T-helper 1 cell treated with Interleukin-12 subunit alpha and Interleukin-12 subunit beta and Interleukin-4 antibody, amounts not matched to agents 30 ng/mL and 1 ng/mL, for 36 hours (primary cell): ENCODE results near the gene STK32B. TPM values are rescaled to one million over a fixed set of nuclear protein-coding genes. Genes with fewer than 3 reads are reported as not detected.
"Not testable (repeated sequence)": the region's sequence is repeated elsewhere in the genome, so short reads cannot be mapped to it uniquely, and the experiment has no call there.

Experiments
- intact Hi-C: fragments of 100-400 bp; cut with micrococcal nuclease; formaldehyde crosslinking; loops from one replicate; pipeline ENCODE4 v1.15.1; 2024
- total RNA-seq: library from RNA; stranded (reverse); gene quantifications from 2 replicates; pipeline ENCODE4 v1.2.3, GENCODE V29; 2022

Gene STK32B
- total RNA-seq, 1 donor from 2014 or later, result not detected

- intact Hi-C loops, result no loop called here
These were observed 152.2 kb downstream of the STK32B start for GRCh38 chr4:5203309-5203992.

DNA sequence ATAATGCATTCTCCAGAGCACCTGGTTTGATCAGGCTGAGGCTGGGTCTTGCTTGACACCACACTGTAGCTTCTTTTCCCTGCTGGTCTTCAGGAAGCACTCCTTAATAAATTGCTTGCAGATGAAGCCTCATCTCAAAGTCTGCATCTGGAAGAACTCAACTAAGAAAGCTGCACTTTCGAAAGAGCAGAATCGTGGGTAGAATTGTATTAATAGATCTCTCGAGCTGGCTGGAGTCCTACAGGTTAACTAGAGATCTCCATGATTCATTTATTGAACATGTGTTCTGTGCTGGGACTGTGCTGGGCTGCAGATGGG, 152.7 kb downstream of the STK32B start:
- intact Hi-C loops, result no loop called here

DNA sequence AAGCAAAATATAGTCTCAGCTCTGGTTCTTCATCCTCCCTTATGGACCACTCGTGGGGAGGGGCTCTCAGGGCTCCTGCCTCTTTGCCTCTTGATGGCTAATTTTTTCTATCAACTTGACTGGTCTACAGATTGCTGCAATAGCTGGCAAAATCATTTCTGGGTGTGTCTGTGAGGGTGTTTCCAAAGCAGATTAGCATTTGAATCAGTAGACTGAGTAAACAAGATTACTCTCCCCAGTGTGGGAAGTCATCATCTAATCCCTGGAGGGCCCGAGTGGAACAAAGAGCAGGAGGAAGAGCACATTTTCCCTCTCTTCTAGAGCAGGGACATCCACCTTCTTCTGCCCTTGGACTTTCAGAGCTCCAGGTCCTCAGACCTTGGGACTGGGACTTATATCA, 153.5 kb downstream of the STK32B start:
- intact Hi-C loops, result no loop called here

- intact Hi-C loops, result no loop called here
These were observed 154.9 kb downstream of the STK32B start for GRCh38 chr4:5206016-5206790.

GRCh38 chr4:5209862-5210261, 158.6 kb downstream of the STK32B start:
- intact Hi-C loops, result no loop called here

DNA sequence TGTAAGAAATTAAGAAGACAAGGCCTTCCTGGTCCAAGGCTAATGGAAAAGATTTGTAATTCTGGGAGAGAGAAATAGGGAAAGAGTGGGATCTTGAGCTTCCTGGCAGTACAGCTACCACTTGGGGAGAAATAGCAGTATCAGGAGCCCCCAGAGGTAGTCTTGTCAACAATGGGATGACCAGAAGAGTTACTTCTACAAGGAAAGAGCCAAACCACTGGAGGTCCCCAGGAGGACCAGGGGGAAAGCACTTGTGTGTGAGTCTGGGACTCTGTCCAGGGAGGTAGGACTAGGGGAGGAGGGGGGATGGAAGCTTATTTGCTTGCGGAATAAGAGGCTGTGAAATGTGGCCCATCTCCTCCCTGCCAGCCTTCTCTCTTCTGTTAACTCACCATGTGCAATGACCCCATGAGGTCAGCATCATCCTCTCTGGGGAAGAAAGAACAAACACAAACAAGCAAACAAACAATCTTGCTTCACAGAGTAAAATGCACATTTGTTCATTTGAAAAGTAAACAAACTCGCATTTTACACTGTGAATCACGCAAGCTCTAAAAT, 160.1 kb downstream of the STK32B start:
- intact Hi-C loops, result no loop called here

DNA sequence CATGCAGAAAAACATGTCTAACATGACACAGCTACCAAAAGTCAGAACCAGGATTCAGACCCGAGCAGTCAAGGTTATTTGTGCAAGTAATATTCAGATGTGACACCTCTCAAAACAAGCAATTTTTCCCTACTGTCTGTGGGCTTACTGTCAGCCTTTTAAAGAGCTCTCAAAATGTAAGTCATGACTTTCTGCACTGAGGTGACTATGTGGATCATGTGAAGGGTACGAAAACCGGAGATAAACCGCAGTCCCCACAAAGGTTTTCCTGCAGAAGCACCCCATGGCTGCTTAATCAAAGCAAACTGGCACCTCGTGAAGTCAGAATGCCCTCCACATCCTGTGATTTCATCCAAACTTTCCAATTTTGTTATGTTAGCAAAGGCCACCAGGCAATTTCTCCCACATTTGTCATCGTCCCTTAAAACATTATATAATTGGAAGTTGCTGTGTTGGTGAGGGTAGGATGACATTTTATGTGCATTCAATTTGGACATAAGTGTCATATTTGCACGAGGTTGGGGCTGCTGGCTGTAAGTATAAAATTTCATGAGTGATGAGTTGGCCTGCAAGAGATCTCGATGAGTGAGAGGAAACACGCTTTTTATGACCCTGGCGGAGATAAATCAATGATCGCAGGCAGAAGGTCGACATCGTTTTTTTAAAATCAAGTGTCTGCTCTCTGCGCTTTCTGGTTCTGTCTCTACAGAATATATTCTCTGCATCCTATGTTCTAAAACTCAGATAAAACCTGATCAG, 161.2 kb downstream of the STK32B start:
- intact Hi-C loops, result no loop called here

DNA sequence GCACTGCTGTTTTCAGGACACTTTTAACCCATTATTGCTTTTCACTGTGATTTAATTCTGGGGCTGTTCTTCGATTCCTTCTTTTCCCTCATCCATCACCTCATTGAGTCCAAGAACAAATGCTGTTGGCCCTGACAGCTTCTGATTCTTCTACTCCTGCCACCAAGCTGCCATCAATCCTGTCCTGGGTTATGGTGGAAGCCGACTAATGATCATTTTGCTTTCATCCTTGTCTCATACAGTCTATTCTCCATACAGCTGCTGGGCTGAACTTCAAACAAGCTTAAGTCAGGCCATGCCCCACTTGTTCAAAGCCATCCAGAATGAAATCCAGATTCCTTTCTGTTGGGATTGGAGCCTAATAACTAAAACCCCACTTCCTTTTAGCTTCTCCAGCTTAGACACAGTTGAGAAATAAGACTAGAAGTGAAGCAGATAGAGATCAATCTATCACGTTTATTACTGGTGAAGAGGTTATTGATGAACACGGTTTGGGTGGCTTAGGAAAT, 161.9 kb downstream of the STK32B start:
- intact Hi-C loops, result no loop called here

DNA sequence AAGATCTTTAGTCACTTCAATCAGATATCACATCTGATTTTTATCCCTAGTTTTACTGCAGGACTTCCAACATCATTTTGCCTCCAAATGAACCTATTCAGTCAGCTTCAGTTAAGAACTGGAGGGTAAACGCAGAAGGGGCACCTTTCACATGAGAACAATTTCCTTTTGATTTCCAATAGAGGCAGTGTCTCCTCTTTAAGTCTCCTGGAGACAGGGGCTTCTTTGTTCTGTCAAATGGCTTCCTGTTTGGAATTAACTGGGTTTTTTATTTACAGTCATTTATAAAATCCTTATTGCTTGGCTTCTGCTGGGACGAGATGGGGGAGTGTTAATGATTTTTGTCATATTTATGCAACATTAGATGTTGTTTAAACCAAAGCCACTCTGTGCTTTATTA, 164.0 kb downstream of the STK32B start:
- intact Hi-C loops, result no loop called here

DNA sequence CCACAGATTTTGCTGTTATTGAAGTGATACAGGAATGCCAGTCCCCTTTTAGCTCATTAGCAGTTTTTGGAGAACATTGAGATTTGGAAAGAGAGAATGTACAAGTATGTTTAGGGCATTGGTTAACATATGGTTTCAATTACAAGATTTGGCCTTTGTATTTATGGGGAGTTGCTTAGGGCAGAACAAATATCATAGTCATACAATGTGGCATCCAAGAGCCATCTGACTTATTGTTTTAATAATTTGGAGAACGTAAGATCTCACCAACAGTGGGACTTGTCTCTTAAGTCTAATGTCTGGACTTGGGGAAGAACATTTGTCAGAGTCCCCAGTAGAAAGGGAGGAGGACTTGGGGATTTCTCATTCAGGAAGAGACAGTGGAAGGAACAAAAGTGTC, 166.1 kb downstream of the STK32B start:
- intact Hi-C loops, result no loop called here

- intact Hi-C loops, result no loop called here
These were observed 167.2 kb downstream of the STK32B start for GRCh38 chr4:5218376-5219069.

- intact Hi-C loops, result no loop called here
These were observed 168.7 kb downstream of the STK32B start for GRCh38 chr4:5220028-5220427.

DNA sequence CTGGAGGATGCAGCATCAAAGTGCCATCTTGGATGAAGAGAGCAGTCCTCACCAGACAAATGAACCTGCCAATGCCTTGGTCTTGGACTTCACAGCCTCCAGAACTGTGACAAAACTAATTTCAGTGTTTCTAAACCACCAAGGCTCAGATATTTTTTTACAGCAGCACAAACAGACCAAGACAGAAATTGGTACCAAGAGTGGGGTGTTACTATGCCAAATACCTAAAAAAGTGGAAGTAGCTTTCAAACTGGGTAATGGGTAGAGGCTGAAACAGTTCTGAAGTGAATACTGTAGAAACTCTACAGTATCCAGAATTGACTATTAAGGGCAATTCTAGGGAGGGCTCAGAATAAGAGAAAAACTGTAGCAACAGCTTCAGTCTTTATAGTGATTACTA, 170.8 kb downstream of the STK32B start:
- intact Hi-C loops, result no loop called here

DNA sequence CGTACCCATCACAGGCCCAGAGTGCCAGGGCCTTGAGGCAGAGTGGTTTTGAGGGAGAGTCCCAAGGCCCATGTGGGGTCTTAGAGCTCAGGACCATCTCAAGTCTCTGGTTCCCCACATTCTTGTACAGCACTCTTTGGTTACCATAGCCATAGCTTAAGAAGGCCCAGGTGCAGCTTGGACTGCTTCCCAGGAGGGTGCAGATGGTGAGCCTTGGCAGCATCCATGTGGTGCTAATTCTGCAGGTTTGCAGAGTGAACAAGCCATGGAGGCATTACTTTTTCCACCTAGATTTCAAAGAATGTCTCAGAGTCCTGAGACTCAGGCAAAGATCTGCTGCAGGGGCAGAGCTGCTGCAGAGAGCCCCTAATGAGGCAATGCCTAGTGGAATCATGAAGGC, 171.7 kb downstream of the STK32B start:
- intact Hi-C loops, result no loop called here

GRCh38 chr4:5224340-5224739, 173.1 kb downstream of the STK32B start:
- intact Hi-C loops, result no loop called here

GRCh38 chr4:5232549-5232948, 181.3 kb downstream of the STK32B start:
- intact Hi-C loops, result no loop called here

GRCh38 chr4:5237086-5237660, 185.9 kb downstream of the STK32B start:
- intact Hi-C loops, result no loop called here

DNA sequence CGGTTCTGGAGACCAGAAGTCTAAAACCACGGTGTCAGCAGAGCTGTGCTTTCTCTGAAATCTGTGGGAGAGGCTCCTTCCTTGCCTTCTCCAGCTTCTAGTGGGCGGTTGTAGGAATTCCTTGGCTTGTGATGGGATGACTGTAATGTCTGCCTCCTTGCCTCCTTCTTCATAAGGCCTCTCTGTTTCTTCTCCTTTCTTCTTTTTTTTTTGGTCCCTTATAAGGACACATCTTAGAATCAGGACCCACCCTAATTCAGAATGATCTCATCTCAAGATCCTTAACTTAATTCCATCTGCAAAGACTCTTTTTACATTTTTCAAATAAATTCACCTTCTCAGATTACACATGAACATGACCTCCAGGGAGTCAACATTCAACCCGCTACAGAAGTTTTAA, 186.9 kb downstream of the STK32B start:
- intact Hi-C loops, result no loop called here

- intact Hi-C loops, result not testable (repeated sequence)
These were observed 195.8 kb downstream of the STK32B start for GRCh38 chr4:5247061-5247460.

GRCh38 chr4:5247735-5248134, 196.5 kb downstream of the STK32B start:
- intact Hi-C loops, result no loop called here

DNA sequence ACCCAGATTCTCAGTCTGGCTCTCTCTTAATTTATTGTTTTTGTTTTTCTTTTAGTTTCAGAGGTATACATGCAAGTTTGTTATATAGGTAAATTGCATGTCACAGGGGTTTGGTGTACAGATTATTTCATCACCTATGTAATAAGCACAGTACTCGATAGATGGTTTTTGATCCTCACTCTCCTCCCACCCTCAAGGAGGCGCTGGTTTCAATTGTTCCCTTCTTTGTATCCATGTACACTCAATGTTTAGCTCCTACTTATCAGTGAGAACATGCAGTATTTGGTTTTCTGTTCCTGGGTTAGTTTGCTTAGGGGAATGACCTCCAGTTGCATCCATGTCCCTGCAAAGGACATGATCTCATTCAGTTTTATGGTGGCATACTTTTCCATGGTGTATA, 198.4 kb downstream of the STK32B start:
- intact Hi-C loops, result no loop called here
